K562 (cell line): ENCODE results near the gene SMR3B. TPM values are rescaled to one million over a fixed set of nuclear protein-coding genes. Genes with fewer than 3 reads are reported as not detected.

Experiments
- ATAC-seq: fragments of 200-7000 bp; cut with Tn5 transposase; 3 replicates; pipeline ENCODE4 v1.9.1; 2020; ENCODE audit warnings: moderate library complexity
- BruUV-seq: library from RNA; stranded (reverse); fragments of 400-500 nt; replicated peaks from 2 replicates; lab custom pipeline; 2021; lab: Mats Ljungman, UMichigan
- CTCF ChIA-PET: fragments of 300-600 bp; formaldehyde crosslinking; extraction: SDS; loops from one replicate; lab custom pipeline; 2021; ENCODE audit warnings: low intra/inter-chr PET ratio; lab: Yijun Ruan, JAX
- POLR2A ChIA-PET: fragments of 300-600, 350-650 bp; sonication (Branson Sonifier 250); formaldehyde crosslinking; extraction: SDS; loops from one replicate; lab custom pipeline; 2021; ENCODE audit warnings: antibody characterized with exemption, inconsistent platforms; lab: Yijun Ruan, JAX
- DNase-seq, 4 experiments: peaks; one replicate each; pipeline versions ENCODE4 v3.0.0 to v3.0.0-alpha.2; 2011 to 2018; ENCODE audit warnings: low spot score in 3 of 4, mixed read lengths in 3 of 4; ENCODE audit errors: extremely low read depth in 1 of 4
- FAIRE-seq: peaks from 2 replicates; lab custom pipeline; 2011; peaks lifted over from hg19 to GRCh38; lab: Jason Lieb, UNC
- H2AFZ ChIP-seq: 2 replicates; pipeline ENCODE4 v1.6.0; 2011; ENCODE audit warnings: low read depth, low read length, control low read depth, inconsistent platforms
- H3K27ac ChIP-seq: fragments of 200-600 bp; 3 replicates; pipeline ENCODE4 v1.8.0; 2011; ENCODE audit warnings: low read depth, mild to moderate bottlenecking, control low read depth, inconsistent platforms, low read length, moderate library complexity, mixed read lengths; ENCODE audit errors: extremely low read depth
- H3K27me3 ChIP-seq, 2 experiments: fragments of 300-600 bp in 1 of 2; 2 replicates in 1 of 2; 3 replicates in 1 of 2; pipeline versions ENCODE4 v1.6.0 to v1.8.0; 2011; ENCODE audit warnings: inconsistent platforms in 2 of 2, low read length in 2 of 2, mild to moderate bottlenecking in 1 of 2, mixed read lengths in 1 of 2, moderate library complexity in 1 of 2; ENCODE audit not compliant: control insufficient read depth in 2 of 2, insufficient read depth in 2 of 2
- H3K36me3 ChIP-seq: fragments of 300-600 bp; 3 replicates; pipeline ENCODE4 v1.8.0; 2011; ENCODE audit warnings: mild to moderate bottlenecking, low read length, inconsistent platforms; ENCODE audit not compliant: control insufficient read depth, insufficient read depth
- H3K4me1 ChIP-seq, 2 experiments: fragments of 200-600 bp in 1 of 2; replicated peaks in 1 of 2; 2 replicates in 1 of 2; 3 replicates in 1 of 2; pipeline versions ENCODE4 v1.5.1 to v1.8.0; 2011; ENCODE audit warnings: inconsistent platforms in 2 of 2, low read length in 2 of 2, mild to moderate bottlenecking in 1 of 2, mixed read lengths in 1 of 2, moderate library complexity in 1 of 2; ENCODE audit not compliant: control insufficient read depth in 2 of 2, insufficient read depth in 2 of 2
- H3K4me2 ChIP-seq: 2 replicates; pipeline ENCODE4 v1.6.1; 2011; ENCODE audit warnings: low read length, control low read depth, inconsistent platforms, mixed read lengths; ENCODE audit not compliant: insufficient read depth
- H3K4me3 ChIP-seq: fragments of 200-600 bp; sonication (generic), shearing (Covaris generic); 2 replicates; pipeline ENCODE4 v1.5.1; 2016; ENCODE audit warnings: control low read depth, inconsistent platforms
- H3K79me2 ChIP-seq: fragments of 200-600 bp; 3 replicates; pipeline ENCODE4 v1.8.0; 2011; ENCODE audit warnings: low read length, inconsistent platforms; ENCODE audit not compliant: control insufficient read depth, insufficient read depth
- H3K9ac ChIP-seq, 2 experiments: 2 replicates each; pipeline versions ENCODE4 v1.6.0 to v1.6.1; 2011; ENCODE audit warnings: low read depth in 2 of 2, low read length in 2 of 2, control low read depth in 1 of 2, inconsistent platforms in 1 of 2, mild to moderate bottlenecking in 1 of 2, mixed read lengths in 1 of 2; ENCODE audit not compliant: insufficient read depth in 1 of 2
- H3K9me1 ChIP-seq: one replicate; pipeline ENCODE4 v1.6.0; 2011; ENCODE audit warnings: inconsistent platforms, mild to moderate bottlenecking, low read length, moderate library complexity; ENCODE audit not compliant: control insufficient read depth, insufficient read depth
- H3K9me3 ChIP-seq: replicated peaks from 2 replicates; pipeline ENCODE4 v1.5.1; 2011; ENCODE audit warnings: low read depth, low read length, inconsistent platforms; ENCODE audit not compliant: control insufficient read depth, insufficient read depth
- H4K20me1 ChIP-seq: replicated peaks from 2 replicates; pipeline ENCODE4 v1.6.1; 2011; ENCODE audit warnings: low read length, inconsistent platforms, mixed read lengths; ENCODE audit not compliant: control insufficient read depth, insufficient read depth
- CBX1 ChIP-seq: sonication (generic); IDR thresholded peaks from 2 replicates; pipeline ENCODE4 v1.6.1; 2016; ENCODE audit warnings: antibody characterized with exemption, low read depth, mild to moderate bottlenecking
- CTCFL ChIP-seq: IDR thresholded peaks from 2 replicates; pipeline ENCODE4 v1.6.1; 2011; ENCODE audit warnings: borderline replicate concordance, low read depth, mild to moderate bottlenecking, moderate library complexity, low read length; ENCODE audit not compliant: insufficient read depth, poor library complexity, severe bottlenecking
- HMGN3 ChIP-seq: IDR thresholded peaks from 2 replicates; pipeline ENCODE4 v1.6.1; 2011; ENCODE audit warnings: borderline replicate concordance, low read depth, mild to moderate bottlenecking, mixed read lengths, low read length; ENCODE audit not compliant: insufficient read length; ENCODE audit errors: extremely low read depth
- LARP7 ChIP-seq: fragments of 450-650 bp; IDR thresholded peaks from 2 replicates; pipeline ENCODE4 v1.6.1; 2016
- RBM39 ChIP-seq: fragments of 200-400 bp; formaldehyde crosslinking; optimal IDR thresholded peaks from 2 replicates; pipeline ENCODE3; 2018; ENCODE audit warnings: low read depth, low read length
- ZNF140 ChIP-seq: fragments of 250-450 bp; sonication (Bioruptor Pico); IDR thresholded peaks from 2 replicates; pipeline ENCODE4 v1.8.0; 2021; ENCODE audit warnings: moderate library complexity, mild to moderate bottlenecking, inconsistent platforms
- WGBS: fragments of 100-300 bp; shearing (Covaris generic); methylation state at CpG from one replicate; pipeline ENCODE4 v1.1.6; 2016; ENCODE audit warnings: low coverage, mixed read lengths; ENCODE audit not compliant: insufficient coverage; ENCODE audit errors: missing lambda C conversion rate; 5-methylcytosine and 5-hydroxymethylcytosine counted together
- in situ Hi-C: fragments of 300-500 bp; cut with MboI; formaldehyde crosslinking; loops from 4 replicates; pipeline ENCODE4 v1.15.0; 2018; ENCODE audit warnings: inconsistent platforms, mixed read lengths
- intact Hi-C: fragments of 100-400 bp; cut with micrococcal nuclease; formaldehyde crosslinking; loops from 2 replicates; pipeline ENCODE4 v1.14.2; 2022
- polyA plus RNA-seq, 8 experiments: library from polyadenylated mRNA; depleted of rRNA in 4 of 8; stranded (reverse) in 5 of 8; unstranded in 3 of 8; fragments of >200 nt; fragmentation: Nextera tagmentation in 2 of 8; fragmentation: Illumina TruSeq in 1 of 8; extraction: Ambion mirVana in 2 of 8; extraction: Trizol in 1 of 8; gene quantifications; 2 replicates each; pipeline versions ENCODE4 v1.2.1 to v1.2.3, GENCODE V29; 2011 to 2014; ENCODE audit warnings: inconsistent platforms in 1 of 8, missing spikeins in 1 of 8
- total RNA-seq, 7 experiments: library from RNA; depleted of rRNA in 6 of 7; stranded (reverse); fragments of >200 nt in 6 of 7; fragmentation: Illumina TruSeq in 2 of 7; extraction: Trizol in 2 of 7; gene quantifications; 2 replicates each; pipeline versions ENCODE4 v1.2.1 to v1.2.3, GENCODE V29; 2011 to 2021; ENCODE audit warnings: low replicate concordance in 1 of 7
- TF ChIP-seq, protein P1 (sequence below): fragments of 450-650 bp; IDR thresholded peaks from 2 replicates; pipeline ENCODE4 v1.6.1; 2017; ENCODE audit warnings: antibody characterized with exemption

Gene SMR3B
- total and polyA plus RNA-seq, 9 of the 15 experiments (the other 6 are each of a cell fraction or from before 2014, with no cell fraction given): not detected

GRCh38 chr4:70371987-70372386 lies 10.9 kb upstream of the SMR3B start:
- Histone ChIP-seq H3K9ac (no peak overlapping the region), H2AFZ (no peak overlapping the region), H4K20me1 (no peaks in the 10 kb centered on the region), H3K4me2 (no peak overlapping the region), H3K4me1 (no peaks in the 10 kb centered on the region), H3K79me2 (no peaks in the 10 kb centered on the region), H3K36me3 (no peaks in the 10 kb centered on the region), H3K27ac (no peak overlapping the region), H3K4me3 (no peak overlapping the region), H3K27me3 (no peaks in the 10 kb centered on the region), H3K9me1 (no peaks in the 10 kb centered on the region), H3K9me3 (0 out of 2 replicates have a peak, but pooled peaks cover 2% of the 10 kb centered on the region)
- intact Hi-C loops (no loop called here), in situ Hi-C loops (no loop called here)
- FAIRE-seq (no peak), DNase-seq (no peak), ATAC-seq (no peak)
- ChIA-PET CTCF (no interaction called here), POLR2A (no interaction called here)
- TF ChIP-seq CTCFL: no peak
- TF ChIP-seq ZNF140: no peak
- TF ChIP-seq LARP7: no peak
- TF ChIP-seq HMGN3: no peak
- TF ChIP-seq, protein P1, sequence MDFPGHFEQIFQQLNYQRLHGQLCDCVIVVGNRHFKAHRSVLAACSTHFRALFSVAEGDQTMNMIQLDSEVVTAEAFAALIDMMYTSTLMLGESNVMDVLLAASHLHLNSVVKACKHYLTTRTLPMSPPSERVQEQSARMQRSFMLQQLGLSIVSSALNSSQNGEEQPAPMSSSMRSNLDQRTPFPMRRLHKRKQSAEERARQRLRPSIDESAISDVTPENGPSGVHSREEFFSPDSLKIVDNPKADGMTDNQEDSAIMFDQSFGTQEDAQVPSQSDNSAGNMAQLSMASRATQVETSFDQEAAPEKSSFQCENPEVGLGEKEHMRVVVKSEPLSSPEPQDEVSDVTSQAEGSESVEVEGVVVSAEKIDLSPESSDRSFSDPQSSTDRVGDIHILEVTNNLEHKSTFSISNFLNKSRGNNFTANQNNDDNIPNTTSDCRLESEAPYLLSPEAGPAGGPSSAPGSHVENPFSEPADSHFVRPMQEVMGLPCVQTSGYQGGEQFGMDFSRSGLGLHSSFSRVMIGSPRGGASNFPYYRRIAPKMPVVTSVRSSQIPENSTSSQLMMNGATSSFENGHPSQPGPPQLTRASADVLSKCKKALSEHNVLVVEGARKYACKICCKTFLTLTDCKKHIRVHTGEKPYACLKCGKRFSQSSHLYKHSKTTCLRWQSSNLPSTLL: no peak
- TF ChIP-seq RBM39: no peak
- no peak for TF ChIP-seq CBX1
- whole genome bisulfite sequencing: 0% methylated on average over 4 of the region's 4 CpGs
- no TSS peak for BruUV-seq
